GM21360 (cell line): ENCODE results near the gene TK1.
A peak's percentile ranks its signal among the peaks of the same experiment; 100 is the strongest.

Experiments
- ATAC-seq: cut with Tn5 transposase; IDR thresholded peaks from one replicate; pipeline ENCODE4 v1.9.1; 2021; ENCODE audit warnings: mild to moderate bottlenecking, moderate library complexity; ENCODE audit not compliant: unreplicated experiment

TK1 gene

GRCh38 chr17:78223061-78223460 is 36.2 kb upstream of the TK1 start:
- no peak for ATAC-seq

- no peak for ATAC-seq
These were observed 32.7 kb upstream of the TK1 start for GRCh38 chr17:78219396-78220150.

GRCh38 chr17:78214706-78215061 is 27.8 kb upstream of the TK1 start:
- no peak for ATAC-seq

GRCh38 chr17:78214016-78214705 is 27.3 kb upstream of the TK1 start, which contains the start of gene BIRC5:
Gene BIRC5 (plus strand): TSS chr17:78214253. CDS start chr17:78214317, 64 bp downstream.
- peak; percentile 84 for ATAC-seq

GRCh38 chr17:78211032-78211431 is 24.2 kb upstream of the TK1 start:
- no peak for ATAC-seq

- no peak for ATAC-seq
These were observed 23.3 kb upstream of the TK1 start for GRCh38 chr17:78210111-78210510.

- ATAC-seq: no peak
These were observed 21.6 kb upstream of the TK1 start for GRCh38 chr17:78208486-78208885.

- ATAC-seq: no peak
These were observed 19.4 kb upstream of the TK1 start for GRCh38 chr17:78206298-78206697.

- ATAC-seq: no peak
These were observed 18.4 kb upstream of the TK1 start for GRCh38 chr17:78205124-78205775.

- ATAC-seq: no peak
These were observed 17.7 kb upstream of the TK1 start for GRCh38 chr17:78204387-78205123.

- no peak for ATAC-seq
These were observed 15.8 kb upstream of the TK1 start for GRCh38 chr17:78202666-78203065.

GRCh38 chr17:78200451-78200850 is 13.6 kb upstream of the TK1 start:
- no peak for ATAC-seq

- ATAC-seq: no peak
These were observed 10.4 kb upstream of the TK1 start for GRCh38 chr17:78197147-78197832.

GRCh38 chr17:78196716-78197115 is 9.9 kb upstream of the TK1 start:
- no peak for ATAC-seq

- no peak for ATAC-seq
These were observed 716 bp downstream of the TK1 start for GRCh38 chr17:78185981-78186691.

- ATAC-seq: no peak
These were observed 2.0 kb downstream of the TK1 start for GRCh38 chr17:78184868-78185267.

GRCh38 chr17:78184351-78184750 is 2.5 kb downstream of the TK1 start:
- ATAC-seq: no peak

- ATAC-seq: no peak
These were observed 2.9 kb downstream of the TK1 start for GRCh38 chr17:78183916-78184315.

- ATAC-seq: no peak
These were observed 4.3 kb downstream of the TK1 start for GRCh38 chr17:78182504-78182903.

- no peak for ATAC-seq
These were observed 6.3 kb downstream of the TK1 start for GRCh38 chr17:78180508-78180907.
